H9 (cell line): ENCODE measurements around the gene CSRP1. TPM values are rescaled to one million over a fixed set of nuclear protein-coding genes. Genes with fewer than 3 reads are reported as not detected.

Source experiments
- DNase-seq: peaks from one replicate; pipeline ENCODE4 v3.0.0-alpha.2; 2017
- H2AFZ ChIP-seq: one replicate; pipeline ENCODE4 v1.6.1; 2013; ENCODE audit warnings: mild to moderate bottlenecking, low read length, control low read depth, moderate library complexity
- H2AK5ac ChIP-seq: 2 replicates; pipeline ENCODE4 v1.6.1; 2013; ENCODE audit warnings: low read length, control low read depth, mixed read lengths; ENCODE audit not compliant: insufficient read length
- H2BK120ac ChIP-seq: one replicate; pipeline ENCODE4 v1.6.1; 2013; ENCODE audit warnings: low read depth, mild to moderate bottlenecking, low read length, control low read depth, inconsistent platforms; ENCODE audit not compliant: poor library complexity, severe bottlenecking
- H2BK12ac ChIP-seq: 2 replicates; pipeline ENCODE4 v1.6.1; 2013; ENCODE audit warnings: low read length, control low read depth, mixed read lengths, low read depth; ENCODE audit not compliant: insufficient read length
- H2BK15ac ChIP-seq: 2 replicates; pipeline ENCODE4 v1.6.1; 2013; ENCODE audit warnings: low read depth, low read length, control low read depth
- H2BK20ac ChIP-seq: one replicate; pipeline ENCODE4 v1.6.1; 2013; ENCODE audit warnings: low read depth, mild to moderate bottlenecking, low read length, control low read depth, inconsistent platforms; ENCODE audit not compliant: poor library complexity, severe bottlenecking
- H2BK5ac ChIP-seq: 2 replicates; pipeline ENCODE4 v1.6.1; 2013; ENCODE audit warnings: low read length, control low read depth, mixed read lengths; ENCODE audit not compliant: insufficient read length
- H3K14ac ChIP-seq: 2 replicates; pipeline ENCODE4 v1.6.1; 2013; ENCODE audit warnings: low read length, control low read depth; ENCODE audit not compliant: insufficient read depth
- H3K18ac ChIP-seq: 2 replicates; pipeline ENCODE4 v1.6.1; 2013; ENCODE audit warnings: low read depth, mild to moderate bottlenecking, mixed read lengths, low read length, control low read depth; ENCODE audit not compliant: insufficient read length
- H3K23ac ChIP-seq: 2 replicates; pipeline ENCODE4 v1.6.1; 2013; ENCODE audit warnings: low read length, control low read depth, mixed read lengths, low read depth; ENCODE audit not compliant: insufficient read length
- H3K23me2 ChIP-seq: 2 replicates; pipeline ENCODE4 v1.6.1; 2013; ENCODE audit warnings: low read depth, mild to moderate bottlenecking, mixed read lengths, low read length, control low read depth; ENCODE audit not compliant: insufficient read length, poor library complexity, severe bottlenecking
- H3K27ac ChIP-seq: 2 replicates; pipeline ENCODE4 v1.5.1; 2013; ENCODE audit warnings: low read length, control low read depth, mixed read lengths, low read depth; ENCODE audit not compliant: insufficient read length
- H3K27me3 ChIP-seq: 2 replicates; pipeline ENCODE4 v1.6.1; 2013; ENCODE audit warnings: low read length, control low read depth, inconsistent platforms; ENCODE audit not compliant: insufficient read depth
- H3K4ac ChIP-seq: 2 replicates; pipeline ENCODE4 v1.6.1; 2013; ENCODE audit warnings: low read depth, mild to moderate bottlenecking, control low read depth, inconsistent platforms, low read length, moderate library complexity
- H3K4me1 ChIP-seq: 2 replicates; pipeline ENCODE4 v1.6.1; 2013; ENCODE audit warnings: low read length, control low read depth, inconsistent platforms; ENCODE audit not compliant: insufficient read depth
- H3K4me2 ChIP-seq: 2 replicates; pipeline ENCODE4 v1.6.1; 2013; ENCODE audit warnings: low read length, control low read depth, mixed read lengths; ENCODE audit not compliant: insufficient read length, insufficient read depth
- H3K56ac ChIP-seq: 2 replicates; pipeline ENCODE4 v1.6.1; 2013; ENCODE audit warnings: low read depth, mild to moderate bottlenecking, mixed read lengths, low read length, control low read depth; ENCODE audit not compliant: insufficient read length
- H3K79me1 ChIP-seq: 2 replicates; pipeline ENCODE4 v1.6.1; 2013; ENCODE audit warnings: low read depth, mild to moderate bottlenecking, moderate library complexity, low read length, control low read depth, inconsistent platforms; ENCODE audit not compliant: insufficient read depth, poor library complexity, severe bottlenecking
- H3K79me2 ChIP-seq: 2 replicates; pipeline ENCODE4 v1.6.1; 2013; ENCODE audit warnings: low read length, control low read depth, inconsistent platforms; ENCODE audit not compliant: insufficient read depth
- H3K9ac ChIP-seq: 2 replicates; pipeline ENCODE4 v1.6.1; 2013; ENCODE audit warnings: low read length, control low read depth, mixed read lengths; ENCODE audit not compliant: insufficient read length; ENCODE audit errors: extremely low read depth
- H3K9me3 ChIP-seq: one replicate; pipeline ENCODE4 v1.6.1; 2013; ENCODE audit warnings: low read depth, low read length, inconsistent platforms; ENCODE audit not compliant: control insufficient read depth
- H3T11ph ChIP-seq: one replicate; pipeline ENCODE4 v1.6.1; 2013; ENCODE audit warnings: mild to moderate bottlenecking, low read length, control low read depth, inconsistent platforms
- H4K20me1 ChIP-seq: one replicate; pipeline ENCODE4 v1.6.1; 2013; ENCODE audit not compliant: control insufficient read depth, insufficient read length, insufficient read depth
- H4K5ac ChIP-seq: 2 replicates; pipeline ENCODE4 v1.6.1; 2013; ENCODE audit warnings: low read depth, mild to moderate bottlenecking, mixed read lengths, low read length, control low read depth; ENCODE audit not compliant: insufficient read length
- H4K8ac ChIP-seq: replicated peaks from 2 replicates; pipeline ENCODE4 v1.6.1; 2013; ENCODE audit warnings: low read length, control low read depth, mixed read lengths, low read depth; ENCODE audit not compliant: insufficient read length
- H4K91ac ChIP-seq: 2 replicates; pipeline ENCODE4 v1.6.1; 2013; ENCODE audit warnings: low read depth, mild to moderate bottlenecking, moderate library complexity, mixed read lengths, low read length, control low read depth; ENCODE audit not compliant: insufficient read length
- H3K27ac Mint-ChIP-seq, 3 experiments: 2 replicates in 2 of 3; 3 replicates in 1 of 3; pipeline ENCODE4 v1.8.0; 2020 to 2021; ENCODE audit warnings: mixed read lengths in 3 of 3, mild to moderate bottlenecking in 1 of 3, moderate library complexity in 1 of 3
- H3K27me3 Mint-ChIP-seq: 2 replicates; pipeline ENCODE4 v1.8.0; 2021; ENCODE audit warnings: low read depth, mild to moderate bottlenecking, moderate library complexity, mixed read lengths
- H3K36me3 Mint-ChIP-seq, 3 experiments: 2 replicates in 2 of 3; 3 replicates in 1 of 3; pipeline ENCODE4 v1.8.0; 2020 to 2021; ENCODE audit warnings: low read depth in 3 of 3, mixed read lengths in 3 of 3; ENCODE audit not compliant: insufficient read depth in 1 of 3
- H3K4me1 Mint-ChIP-seq, 2 experiments: 2 replicates each; pipeline ENCODE4 v1.8.0; 2020; ENCODE audit warnings: mixed read lengths in 2 of 2
- H3K4me3 Mint-ChIP-seq, 2 experiments: 2 replicates in 1 of 2; 3 replicates in 1 of 2; pipeline ENCODE4 v1.8.0; 2020 to 2021; ENCODE audit warnings: mild to moderate bottlenecking in 2 of 2, mixed read lengths in 2 of 2, moderate library complexity in 1 of 2
- H3K9me3 Mint-ChIP-seq, 2 experiments: 2 replicates in 1 of 2; 3 replicates in 1 of 2; pipeline ENCODE4 v1.8.0; 2020; ENCODE audit warnings: mild to moderate bottlenecking in 2 of 2, mixed read lengths in 2 of 2, moderate library complexity in 1 of 2
- CTCF ChIP-seq: fragments of 200-600 bp; sonication (generic); conservative IDR thresholded peaks from 3 replicates; pipeline ENCODE4 v1.8.0; 2021; ENCODE audit warnings: antibody characterized with exemption, mild to moderate bottlenecking
- WGBS: extraction: QIAGEN DNeasy Blood & Tissue Kit; methylation state at CpG from one replicate; pipeline ENCODE4 v1.1.7; 2013; ENCODE audit warnings: missing lambda C conversion rate, low lambda C conversion rate, mixed read lengths; ENCODE audit not compliant: insufficient read length; ENCODE audit errors: extremely low coverage; 5-methylcytosine and 5-hydroxymethylcytosine counted together
- total RNA-seq: library from RNA; stranded (reverse); gene quantifications from 2 replicates; pipeline ENCODE4 v1.2.1, GENCODE V29; 2021

Gene CSRP1
- total RNA-seq, 1 experiment from 2014 or later = 0.44 TPM

- DNase-seq = no peak
- peaks cover 10 to 19% of the 10 kb centered on the region in 2 experiments for H3K4me1 Mint-ChIP-seq
- Histone ChIP-seq H4K20me1 (no peaks in the 10 kb centered on the region), H3K56ac (no peak overlapping the region), H2BK15ac (no peak overlapping the region), H2AFZ (no peak overlapping the region), H3K27me3 (no peaks in the 10 kb centered on the region), H3K79me1 (no peaks in the 10 kb centered on the region), H3K4ac (no peak overlapping the region), H3K9me3 (no peaks in the 10 kb centered on the region), H3K14ac (no peak overlapping the region), H2BK120ac (no peak overlapping the region), H3K4me1 (peaks cover 5% of the 10 kb centered on the region), H3K4me2 (no peak overlapping the region), H2BK12ac (no peak overlapping the region), H3K18ac (no peak overlapping the region), H3K9ac (no peak overlapping the region), H2BK20ac (no peak overlapping the region), H3T11ph (no peak overlapping the region), H4K91ac (no peak overlapping the region), H3K27ac (no peak overlapping the region), H3K23me2 (no peaks in the 10 kb centered on the region), H4K8ac (no peak overlapping the region), H4K5ac (no peak overlapping the region), H3K23ac (no peak overlapping the region), H2AK5ac (no peak overlapping the region), H3K79me2 (no peaks in the 10 kb centered on the region), H2BK5ac (no peak overlapping the region)
- H3K36me3 Mint-ChIP-seq = peaks cover 0 to 4% (median 3%) of the 10 kb centered on the region in 3 experiments; a peak in 1 of 7 replicates
- no peak for TF ChIP-seq CTCF
- peaks cover 8% of the 10 kb centered on the region for H3K27me3 Mint-ChIP-seq
- H3K27ac Mint-ChIP-seq = no peak overlapping the region
- H3K9me3 Mint-ChIP-seq = peaks cover 4 to 8% of the 10 kb centered on the region in 2 experiments
- WGBS = no CpG with 5 or more reads among the region's 3 CpGs
- H3K4me3 Mint-ChIP-seq = no peak overlapping the region
Measured at GRCh38 chr1:201528631-201529252, 21.8 kb upstream of the CSRP1 start.
